AG04450 (cell line): ENCODE measurements around the gene MLYCD. TPM values are rescaled to one million over a fixed set of nuclear protein-coding genes. Genes with fewer than 3 reads are reported as not detected.

Source experiments
- CTCF ChIA-PET: fragments of 300-600, 350-600 bp; formaldehyde crosslinking; extraction: SDS; loops from one replicate; lab custom pipeline; 2022; ENCODE audit warnings: antibody characterized with exemption, inconsistent platforms; lab: Charles Lee
- POLR2A ChIA-PET: fragments of 350-600 bp; formaldehyde crosslinking; extraction: SDS; loops from one replicate; lab custom pipeline; 2021; ENCODE audit warnings: antibody characterized with exemption, inconsistent platforms; lab: Yijun Ruan, JAX
- DNase-seq: peaks from one replicate; pipeline ENCODE4 v3.0.0-alpha.2; 2011; ENCODE audit warnings: low read depth, low spot score
- H3K27ac ChIP-seq: one replicate; pipeline ENCODE4 v1.5.1; 2012; ENCODE audit warnings: low read depth, low read length, control low read depth
- H3K27me3 ChIP-seq: one replicate; pipeline ENCODE4 v1.6.0; 2012; ENCODE audit warnings: low read length; ENCODE audit not compliant: control insufficient read depth, insufficient read depth
- H3K4me3 ChIP-seq: 2 replicates; pipeline ENCODE4 v1.5.1; 2011; ENCODE audit warnings: mild to moderate bottlenecking, low read depth, low read length, control low read depth
- H3K9me3 ChIP-seq: 2 replicates; pipeline ENCODE4 v1.5.1; 2012; ENCODE audit warnings: low read length; ENCODE audit not compliant: control insufficient read depth, insufficient read depth
- polyA minus RNA-seq: library from RNA; depleted of rRNA, polyadenylated mRNA; stranded (reverse); fragments of >200 nt; gene quantifications from 2 replicates; pipeline ENCODE4 v1.2.3, GENCODE V29; 2011; rRNA and poly(A)+ RNA removed
- polyA plus RNA-seq: library from polyadenylated mRNA; depleted of rRNA; stranded (reverse); fragments of >200 nt; gene quantifications from 2 replicates; pipeline ENCODE4 v1.2.3, GENCODE V29; 2011; rRNA removed
- TF ChIP-seq, protein P1 (sequence below): IDR thresholded peaks from 2 replicates; pipeline ENCODE4 v1.5.1; 2011; ENCODE audit warnings: low read depth, low read length, control low read depth, inconsistent platforms

The MLYCD gene
- polyA plus RNA-seq = 2.0 and 2.5 TPM in 2 replicates
- 6.8 and 8.4 TPM in 2 replicates for polyA minus RNA-seq

DNA sequence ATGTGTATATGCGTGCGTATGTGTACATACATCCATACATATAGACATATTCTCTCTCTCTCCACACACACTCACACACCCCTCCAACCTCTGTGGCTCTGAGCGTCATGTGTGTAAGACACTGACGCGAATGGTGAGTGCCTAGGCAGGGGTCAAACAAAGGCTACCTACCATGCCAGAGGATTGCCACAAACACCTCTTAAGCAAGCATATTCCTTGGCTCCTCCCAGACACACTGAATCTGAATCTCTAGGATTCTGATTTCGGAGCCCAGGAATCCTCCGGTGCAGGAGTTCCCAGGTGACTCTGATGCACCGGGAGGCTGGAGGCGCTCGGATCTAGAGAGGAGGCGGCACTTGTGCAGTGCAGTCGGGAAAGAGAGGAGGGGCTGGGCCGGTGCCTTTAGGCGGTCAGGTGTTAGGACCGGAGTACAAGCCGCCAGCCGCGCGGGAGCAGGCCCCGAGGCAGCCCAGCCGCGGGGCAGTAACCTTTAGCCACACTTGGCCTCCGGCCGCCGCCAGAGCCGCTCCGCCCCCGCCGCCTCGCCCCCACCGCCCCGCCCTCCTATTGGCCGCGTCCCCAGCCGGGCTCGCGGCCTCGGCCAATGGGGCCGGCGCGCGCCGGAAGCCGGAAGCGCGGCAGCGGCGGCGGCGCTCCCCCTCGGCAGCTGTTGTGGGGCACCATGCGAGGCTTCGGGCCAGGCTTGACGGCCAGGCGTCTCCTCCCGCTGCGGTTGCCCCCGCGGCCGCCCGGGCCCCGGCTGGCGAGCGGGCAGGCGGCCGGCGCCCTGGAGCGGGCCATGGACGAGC is at the start of gene MLYCD:
Gene MLYCD, plus strand, starts transcription at position 653 of the 809 bp plus-strand sequence. Its CDS starts 30 bp downstream, at position 683.
- POLR2A ChIA-PET = no interaction called here
- no peak for DNase-seq
- Histone ChIP-seq H3K27ac (peak within 1 kb of the TSS; percentile 25), H3K4me3 (peak within 1 kb of the TSS; percentile 72), H3K9me3 (no peaks in the 10 kb centered on the region; the same call in 1 of the 2 replicates), H3K27me3 (peaks cover 5% of the 10 kb centered on the region)
- CTCF ChIA-PET = interaction anchor here (0.9 kb wide), 1 partner anchor 29 kb away, joined by 6 read pairs; no protein-coding TSS in a partner anchor
- TF ChIP-seq, protein P1, sequence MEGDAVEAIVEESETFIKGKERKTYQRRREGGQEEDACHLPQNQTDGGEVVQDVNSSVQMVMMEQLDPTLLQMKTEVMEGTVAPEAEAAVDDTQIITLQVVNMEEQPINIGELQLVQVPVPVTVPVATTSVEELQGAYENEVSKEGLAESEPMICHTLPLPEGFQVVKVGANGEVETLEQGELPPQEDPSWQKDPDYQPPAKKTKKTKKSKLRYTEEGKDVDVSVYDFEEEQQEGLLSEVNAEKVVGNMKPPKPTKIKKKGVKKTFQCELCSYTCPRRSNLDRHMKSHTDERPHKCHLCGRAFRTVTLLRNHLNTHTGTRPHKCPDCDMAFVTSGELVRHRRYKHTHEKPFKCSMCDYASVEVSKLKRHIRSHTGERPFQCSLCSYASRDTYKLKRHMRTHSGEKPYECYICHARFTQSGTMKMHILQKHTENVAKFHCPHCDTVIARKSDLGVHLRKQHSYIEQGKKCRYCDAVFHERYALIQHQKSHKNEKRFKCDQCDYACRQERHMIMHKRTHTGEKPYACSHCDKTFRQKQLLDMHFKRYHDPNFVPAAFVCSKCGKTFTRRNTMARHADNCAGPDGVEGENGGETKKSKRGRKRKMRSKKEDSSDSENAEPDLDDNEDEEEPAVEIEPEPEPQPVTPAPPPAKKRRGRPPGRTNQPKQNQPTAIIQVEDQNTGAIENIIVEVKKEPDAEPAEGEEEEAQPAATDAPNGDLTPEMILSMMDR = no peak

DNA sequence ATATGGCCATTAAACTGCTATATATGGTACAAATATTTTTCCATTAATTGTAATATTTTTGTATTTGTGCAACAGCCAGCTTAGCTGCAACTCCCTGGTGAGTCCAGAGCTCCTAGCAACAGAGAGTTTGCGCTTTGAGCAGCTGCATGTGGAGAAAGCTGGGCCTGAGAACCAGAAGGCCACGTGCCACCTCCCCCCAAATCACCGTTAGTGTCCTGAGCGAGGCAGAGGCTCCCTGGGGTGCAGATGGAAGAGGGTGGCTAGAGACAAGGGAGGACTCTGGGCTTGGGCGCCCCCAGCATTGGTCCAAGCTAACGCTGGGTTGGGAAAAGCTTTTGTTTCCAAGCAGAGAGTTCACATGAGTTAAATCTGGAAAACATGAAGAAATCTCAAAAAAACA is 49.5 kb upstream of the MLYCD start:
- no peak overlapping the region for H3K27ac ChIP-seq
- peaks cover 11% of the 10 kb centered on the region for H3K27me3 ChIP-seq
- CTCF ChIA-PET = no interaction called here
- H3K4me3 ChIP-seq = no peak overlapping the region
- TF ChIP-seq, protein P1 = no peak
- POLR2A ChIA-PET = interaction anchor here (0.6 kb wide), 1 partner anchor 540 kb away, joined by 3 read pairs; no protein-coding TSS in a partner anchor
- H3K9me3 ChIP-seq = peaks cover 3% of the 10 kb centered on the region; the same call in 1 of the 2 replicates
- no peak for DNase-seq

DNA sequence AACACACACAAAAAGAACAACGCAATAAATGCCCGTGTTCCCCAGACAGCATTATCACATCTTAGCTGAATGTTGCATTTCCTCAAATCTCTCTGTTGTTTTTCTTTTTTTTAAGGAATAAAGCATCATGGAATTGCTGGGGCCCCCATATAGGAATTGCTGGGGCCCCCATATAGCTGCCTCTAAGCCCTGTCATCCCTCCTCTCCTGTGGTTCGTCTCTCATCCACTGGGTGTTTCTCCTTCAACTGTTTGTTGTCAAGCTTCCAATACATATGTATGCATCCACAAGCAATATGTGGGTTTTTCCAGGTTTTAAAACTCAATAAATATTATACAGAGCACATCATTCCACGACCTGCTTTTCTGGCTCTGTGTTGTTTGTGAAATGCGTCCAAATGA is 48.0 kb upstream of the MLYCD start:
- H3K4me3 ChIP-seq = no peak overlapping the region
- TF ChIP-seq, protein P1 = no peak
- no peak for DNase-seq
- POLR2A ChIA-PET = no interaction called here
- no peaks in the 10 kb centered on the region; the same call in 1 of the 2 replicates for H3K9me3 ChIP-seq
- H3K27ac ChIP-seq = no peak overlapping the region
- H3K27me3 ChIP-seq = peaks cover 11% of the 10 kb centered on the region
- CTCF ChIA-PET = no interaction called here

DNA sequence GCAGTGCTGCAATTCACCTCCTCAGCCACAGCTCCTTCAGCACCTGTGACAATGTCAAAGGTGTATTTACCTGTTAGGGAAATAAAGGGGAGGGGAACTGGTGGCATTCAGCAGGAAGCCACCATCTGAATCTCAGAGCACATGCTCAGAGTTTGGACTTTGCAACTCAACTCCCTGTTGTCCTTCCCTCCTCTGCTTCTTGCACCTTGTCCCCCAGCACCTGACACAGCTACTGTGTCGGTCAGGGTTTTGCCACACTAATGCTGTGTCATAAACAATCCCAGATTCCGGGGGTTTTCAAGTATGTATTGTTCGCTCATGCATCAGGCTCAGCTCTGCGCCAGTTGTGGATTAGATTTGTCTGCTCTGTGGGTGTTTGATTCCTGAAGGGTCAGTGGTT is 47.4 kb upstream of the MLYCD start:
- ChIA-PET POLR2A (no interaction called here), CTCF (no interaction called here)
- TF ChIP-seq, protein P1 = no peak
- Histone ChIP-seq H3K9me3 (no peaks in the 10 kb centered on the region; the same call in 1 of the 2 replicates), H3K27me3 (peaks cover 11% of the 10 kb centered on the region), H3K4me3 (no peak overlapping the region), H3K27ac (no peak overlapping the region)
- no peak for DNase-seq

DNA sequence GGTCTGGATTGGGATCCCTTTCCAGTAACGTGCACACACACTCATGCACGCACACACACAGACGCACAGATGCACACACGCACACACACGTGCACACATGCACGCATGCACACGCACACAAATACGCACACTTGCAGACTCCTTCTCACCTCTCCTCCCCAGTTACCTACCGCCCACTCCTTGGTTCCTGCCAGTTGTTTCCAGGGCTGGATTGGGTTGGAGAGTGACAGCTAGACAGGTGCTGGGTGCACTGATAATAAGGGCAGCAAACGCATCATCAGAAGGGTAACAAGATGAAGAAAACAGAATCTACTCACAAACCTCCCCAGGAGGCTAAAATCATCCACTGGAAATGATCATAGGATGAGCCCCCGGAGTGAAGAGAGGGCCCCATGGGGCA is 46.1 kb upstream of the MLYCD start:
- POLR2A ChIA-PET = no interaction called here
- TF ChIP-seq, protein P1 = no peak
- CTCF ChIA-PET = interaction anchor here (0.8 kb wide), 1 partner anchor 13 kb away, joined by 4 read pairs; no protein-coding TSS in a partner anchor

More for the DNA sequence above, 46.1 kb upstream of the MLYCD start:
- Histone ChIP-seq H3K4me3 (no peak overlapping the region), H3K9me3 (no peaks in the 10 kb centered on the region; the same call in 1 of the 2 replicates), H3K27me3 (peaks cover 11% of the 10 kb centered on the region), H3K27ac (no peak overlapping the region)
- no peak for DNase-seq
